ENCODE data around the gene ISOC2. TPM values are rescaled to one million over a fixed set of nuclear protein-coding genes. Genes with fewer than 3 reads are reported as not detected.
"Not testable (repeated sequence)": the region's sequence is repeated elsewhere in the genome, so short reads cannot be mapped to it uniquely, and the experiment has no call there.

ISOC2 gene
- 186 and 197 TPM in 2 replicates for total RNA-seq (2014; rRNA removed; shearing (Covaris generic))

- in situ Hi-C loops (cut with HindIII; ENCODE audit: low sequenced_read_pairs) = no loop called here
- DNase-seq (ENCODE audit: low spot score) = peak; percentile 100
These were observed at the start of gene ISOC2 for GRCh38 chr19:55461259-55461973. Gene ISOC2, minus strand, starts transcription at chr19:55461642. Its CDS starts 5,156 bp downstream, at chr19:55456486.

- in situ Hi-C loops (cut with HindIII; ENCODE audit: low sequenced_read_pairs) = no loop called here
- no peak for DNase-seq (ENCODE audit: low spot score)
These were observed 46.7 kb upstream of the ISOC2 start for GRCh38 chr19:55508120-55508519.

GRCh38 chr19:55504981-55505380 lies 43.5 kb upstream of the ISOC2 start:
- in situ Hi-C loops (cut with HindIII; ENCODE audit: low sequenced_read_pairs) = no loop called here
- no peak for DNase-seq (ENCODE audit: low spot score)

- in situ Hi-C loops (cut with HindIII; ENCODE audit: low sequenced_read_pairs) = no loop called here
- no peak for DNase-seq (ENCODE audit: low spot score)
These were observed 42.8 kb upstream of the ISOC2 start for GRCh38 chr19:55504252-55504603.

- in situ Hi-C loops (cut with HindIII; ENCODE audit: low sequenced_read_pairs) = no loop called here
- DNase-seq (ENCODE audit: low spot score) = peak; percentile 94
These were observed 42.2 kb upstream of the ISOC2 start for GRCh38 chr19:55503502-55504251.

- in situ Hi-C loops (cut with HindIII; ENCODE audit: low sequenced_read_pairs) = no loop called here
- DNase-seq (ENCODE audit: low spot score) = no peak
These were observed 41.7 kb upstream of the ISOC2 start for GRCh38 chr19:55503157-55503501.

GRCh38 chr19:55502197-55502952 lies 40.9 kb upstream of the ISOC2 start:
- in situ Hi-C loops (cut with HindIII; ENCODE audit: low sequenced_read_pairs) = no loop called here
- DNase-seq (ENCODE audit: low spot score) = no peak

GRCh38 chr19:55500368-55500952 lies 39.0 kb upstream of the ISOC2 start:
- in situ Hi-C loops (cut with HindIII; ENCODE audit: low sequenced_read_pairs) = no loop called here

GRCh38 chr19:55498246-55498840 lies 36.9 kb upstream of the ISOC2 start:
- in situ Hi-C loops (cut with HindIII; ENCODE audit: low sequenced_read_pairs) = no loop called here
- no peak for DNase-seq (ENCODE audit: low spot score)

More at GRCh38 chr19:55500368-55500952, 39.0 kb upstream of the ISOC2 start:
- no peak for DNase-seq (ENCODE audit: low spot score)

- in situ Hi-C loops (cut with HindIII; ENCODE audit: low sequenced_read_pairs) = no loop called here
These were observed 36.3 kb upstream of the ISOC2 start for GRCh38 chr19:55497763-55498162.

GRCh38 chr19:55496820-55497219 lies 35.4 kb upstream of the ISOC2 start:
- in situ Hi-C loops (cut with HindIII; ENCODE audit: low sequenced_read_pairs); DNase-seq (ENCODE audit: low spot score): not testable (repeated sequence)

More at GRCh38 chr19:55497763-55498162, 36.3 kb upstream of the ISOC2 start:
- DNase-seq (ENCODE audit: low spot score) = no peak

- in situ Hi-C loops (cut with HindIII; ENCODE audit: low sequenced_read_pairs) = no loop called here
- no peak for DNase-seq (ENCODE audit: low spot score)
These were observed 34.4 kb upstream of the ISOC2 start for GRCh38 chr19:55495646-55496349.

GRCh38 chr19:55494172-55494761 lies 32.8 kb upstream of the ISOC2 start:
- DNase-seq (ENCODE audit: low spot score) = no peak
- in situ Hi-C loops (cut with HindIII; ENCODE audit: low sequenced_read_pairs) = no loop called here

- in situ Hi-C loops (cut with HindIII; ENCODE audit: low sequenced_read_pairs) = no loop called here
- DNase-seq (ENCODE audit: low spot score) = no peak
These were observed 32.3 kb upstream of the ISOC2 start for GRCh38 chr19:55493645-55494171.

GRCh38 chr19:55493052-55493644 lies 31.7 kb upstream of the ISOC2 start:
- in situ Hi-C loops (cut with HindIII; ENCODE audit: low sequenced_read_pairs) = no loop called here
- no peak for DNase-seq (ENCODE audit: low spot score)

- in situ Hi-C loops (cut with HindIII; ENCODE audit: low sequenced_read_pairs) = no loop called here
These were observed 31.0 kb upstream of the ISOC2 start for GRCh38 chr19:55492362-55492944.

GRCh38 chr19:55491546-55492360 lies 30.3 kb upstream of the ISOC2 start:
- in situ Hi-C loops (cut with HindIII; ENCODE audit: low sequenced_read_pairs) = no loop called here
- no peak for DNase-seq (ENCODE audit: low spot score)

More at GRCh38 chr19:55492362-55492944, 31.0 kb upstream of the ISOC2 start:
- no peak for DNase-seq (ENCODE audit: low spot score)
